ENCODE data around the gene DENND1A. TPM values are rescaled to one million over a fixed set of nuclear protein-coding genes. Genes with fewer than 3 reads are reported as not detected.

The DENND1A gene
- total RNA-seq, 1 donor from 2014 or later = 12.7 TPM

DNA sequence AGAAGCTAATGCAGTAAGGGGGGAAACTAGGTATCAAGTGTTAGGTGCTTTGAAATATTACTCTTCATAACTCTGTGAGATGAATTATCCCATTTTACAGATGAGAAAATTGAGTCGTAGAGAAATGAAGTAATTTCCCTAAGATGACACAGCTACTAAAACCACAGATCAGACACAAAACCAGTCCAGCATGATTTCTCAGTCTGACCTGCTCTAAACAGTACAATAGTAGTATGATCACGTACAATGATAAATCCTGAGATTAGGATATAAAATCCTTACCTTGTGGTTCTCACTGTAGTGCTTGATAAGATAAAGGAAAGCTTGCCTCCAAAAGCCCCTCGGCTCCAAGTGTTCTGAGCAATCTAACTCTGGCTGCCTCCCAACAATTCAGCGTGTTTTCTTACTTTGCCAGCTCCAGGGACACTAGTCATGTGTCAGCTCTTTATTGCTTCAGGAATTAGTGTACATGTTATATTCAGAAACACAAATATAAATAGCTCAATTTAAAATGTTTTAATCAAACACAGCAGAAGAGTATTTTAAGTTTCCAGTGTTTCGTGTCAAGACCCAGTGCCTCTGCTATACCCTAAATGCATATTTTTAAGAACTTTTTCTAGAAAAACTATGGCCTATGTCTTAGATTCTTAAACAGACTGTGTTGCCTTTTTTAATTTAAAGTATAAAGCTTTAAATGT lies 243.6 kb downstream of the DENND1A start:
- H3K4me3 ChIP-seq (ENCODE audit: insufficient read depth, low read depth, low read length) = no peak overlapping the region
- no peak overlapping the region for H3K27ac ChIP-seq (ENCODE audit: low read depth, low read length)
- no peaks in the 10 kb centered on the region for H3K4me1 ChIP-seq (ENCODE audit: insufficient read depth, low read length)
- H4K20me1 ChIP-seq (ENCODE audit: insufficient read depth, low read length) = peaks cover 8% of the 10 kb centered on the region
- no peak overlapping the region for H3K9ac ChIP-seq (ENCODE audit: low read length)
- no peak overlapping the region for H3K4me2 ChIP-seq (ENCODE audit: low read length)
- H3K36me3 ChIP-seq (ENCODE audit: insufficient read depth, low read length) = no peaks in the 10 kb centered on the region
- Mint-ChIP-seq H3K4me3 (ENCODE audit: unreplicated experiment) (no peak overlapping the region), H3K4me1 (ENCODE audit: low read depth, unreplicated experiment) (peaks cover 10% of the 10 kb centered on the region), H3K36me3 (ENCODE audit: low read depth, unreplicated experiment) (peaks cover 3% of the 10 kb centered on the region), H3K9me3 (ENCODE audit: unreplicated experiment) (peaks cover 8% of the 10 kb centered on the region), H3K27me3 (ENCODE audit: low read depth, unreplicated experiment) (no peaks in the 10 kb centered on the region), H3K27ac (ENCODE audit: unreplicated experiment) (no peak overlapping the region)
- H3K79me2 ChIP-seq (ENCODE audit: insufficient read depth, low read length) = no peaks in the 10 kb centered on the region
- no peak for FAIRE-seq
- DNase-seq (ENCODE audit: low read depth) = peak; percentile 48
- H3K9me3 ChIP-seq (ENCODE audit: insufficient read depth, low read depth, low read length) = no peaks in the 10 kb centered on the region
- no peak for TF ChIP-seq EZH2 (IDR thresholded peaks at IDR 0.05; ENCODE audit: insufficient read depth, low read length)
- H3K27me3 ChIP-seq (ENCODE audit: insufficient read depth, low read length) = no peaks in the 10 kb centered on the region
- H2AFZ ChIP-seq (ENCODE audit: low read depth, low read length) = no peak overlapping the region

DNA sequence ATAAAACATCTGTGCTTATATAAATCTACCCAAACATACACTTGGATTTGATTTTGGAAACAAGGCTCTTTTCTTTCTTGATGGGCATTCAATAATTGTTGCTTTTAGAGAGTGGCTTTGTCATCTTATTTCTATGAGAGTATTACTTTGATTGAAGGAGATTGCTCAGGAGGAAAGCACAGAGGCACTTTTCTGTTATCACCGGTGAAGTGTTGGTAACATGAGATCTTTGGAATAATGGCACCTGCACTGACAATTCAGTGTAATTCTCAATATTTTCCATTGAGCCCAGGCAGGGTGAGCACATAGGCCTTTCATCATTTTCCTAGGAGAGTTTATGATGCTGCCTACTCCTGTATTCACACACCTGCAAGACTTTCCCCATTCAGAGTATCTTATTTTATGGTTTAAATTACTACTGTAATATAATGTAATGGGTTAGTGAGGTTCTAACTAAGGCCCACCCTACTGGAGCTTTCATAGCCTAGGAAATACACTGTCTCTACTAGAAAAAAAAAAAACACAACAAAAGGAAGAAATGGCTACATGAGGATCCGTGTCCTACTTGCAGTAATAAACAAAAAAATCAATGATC lies 244.3 kb downstream of the DENND1A start:
- Mint-ChIP-seq H3K4me3 (ENCODE audit: unreplicated experiment) (no peak overlapping the region), H3K27ac (ENCODE audit: unreplicated experiment) (no peak overlapping the region), H3K36me3 (ENCODE audit: low read depth, unreplicated experiment) (peaks cover 6% of the 10 kb centered on the region), H3K4me1 (ENCODE audit: low read depth, unreplicated experiment) (peaks cover 10% of the 10 kb centered on the region), H3K9me3 (ENCODE audit: unreplicated experiment) (peaks cover 12% of the 10 kb centered on the region), H3K27me3 (ENCODE audit: low read depth, unreplicated experiment) (no peaks in the 10 kb centered on the region)
- Histone ChIP-seq H3K36me3 (ENCODE audit: insufficient read depth, low read length) (no peaks in the 10 kb centered on the region), H3K4me1 (ENCODE audit: insufficient read depth, low read length) (no peaks in the 10 kb centered on the region), H3K27ac (ENCODE audit: low read depth, low read length) (no peak overlapping the region), H4K20me1 (ENCODE audit: insufficient read depth, low read length) (peaks cover 8% of the 10 kb centered on the region), H3K9ac (ENCODE audit: low read length) (no peak overlapping the region), H2AFZ (ENCODE audit: low read depth, low read length) (no peak overlapping the region), H3K4me3 (ENCODE audit: insufficient read depth, low read depth, low read length) (no peak overlapping the region), H3K27me3 (ENCODE audit: insufficient read depth, low read length) (no peaks in the 10 kb centered on the region), H3K9me3 (ENCODE audit: insufficient read depth, low read depth, low read length) (no peaks in the 10 kb centered on the region), H3K79me2 (ENCODE audit: insufficient read depth, low read length) (no peaks in the 10 kb centered on the region), H3K4me2 (ENCODE audit: low read length) (no peak overlapping the region)
- TF ChIP-seq EZH2 (IDR thresholded peaks at IDR 0.05; ENCODE audit: insufficient read depth, low read length) = no peak
- TF ChIP-seq, protein P1, sequence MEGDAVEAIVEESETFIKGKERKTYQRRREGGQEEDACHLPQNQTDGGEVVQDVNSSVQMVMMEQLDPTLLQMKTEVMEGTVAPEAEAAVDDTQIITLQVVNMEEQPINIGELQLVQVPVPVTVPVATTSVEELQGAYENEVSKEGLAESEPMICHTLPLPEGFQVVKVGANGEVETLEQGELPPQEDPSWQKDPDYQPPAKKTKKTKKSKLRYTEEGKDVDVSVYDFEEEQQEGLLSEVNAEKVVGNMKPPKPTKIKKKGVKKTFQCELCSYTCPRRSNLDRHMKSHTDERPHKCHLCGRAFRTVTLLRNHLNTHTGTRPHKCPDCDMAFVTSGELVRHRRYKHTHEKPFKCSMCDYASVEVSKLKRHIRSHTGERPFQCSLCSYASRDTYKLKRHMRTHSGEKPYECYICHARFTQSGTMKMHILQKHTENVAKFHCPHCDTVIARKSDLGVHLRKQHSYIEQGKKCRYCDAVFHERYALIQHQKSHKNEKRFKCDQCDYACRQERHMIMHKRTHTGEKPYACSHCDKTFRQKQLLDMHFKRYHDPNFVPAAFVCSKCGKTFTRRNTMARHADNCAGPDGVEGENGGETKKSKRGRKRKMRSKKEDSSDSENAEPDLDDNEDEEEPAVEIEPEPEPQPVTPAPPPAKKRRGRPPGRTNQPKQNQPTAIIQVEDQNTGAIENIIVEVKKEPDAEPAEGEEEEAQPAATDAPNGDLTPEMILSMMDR (IDR thresholded peaks at IDR 0.05; ENCODE audit: insufficient read depth, low read depth, low read length) = no peak
- FAIRE-seq = no peak
- no peak for DNase-seq (ENCODE audit: low read depth)

DNA sequence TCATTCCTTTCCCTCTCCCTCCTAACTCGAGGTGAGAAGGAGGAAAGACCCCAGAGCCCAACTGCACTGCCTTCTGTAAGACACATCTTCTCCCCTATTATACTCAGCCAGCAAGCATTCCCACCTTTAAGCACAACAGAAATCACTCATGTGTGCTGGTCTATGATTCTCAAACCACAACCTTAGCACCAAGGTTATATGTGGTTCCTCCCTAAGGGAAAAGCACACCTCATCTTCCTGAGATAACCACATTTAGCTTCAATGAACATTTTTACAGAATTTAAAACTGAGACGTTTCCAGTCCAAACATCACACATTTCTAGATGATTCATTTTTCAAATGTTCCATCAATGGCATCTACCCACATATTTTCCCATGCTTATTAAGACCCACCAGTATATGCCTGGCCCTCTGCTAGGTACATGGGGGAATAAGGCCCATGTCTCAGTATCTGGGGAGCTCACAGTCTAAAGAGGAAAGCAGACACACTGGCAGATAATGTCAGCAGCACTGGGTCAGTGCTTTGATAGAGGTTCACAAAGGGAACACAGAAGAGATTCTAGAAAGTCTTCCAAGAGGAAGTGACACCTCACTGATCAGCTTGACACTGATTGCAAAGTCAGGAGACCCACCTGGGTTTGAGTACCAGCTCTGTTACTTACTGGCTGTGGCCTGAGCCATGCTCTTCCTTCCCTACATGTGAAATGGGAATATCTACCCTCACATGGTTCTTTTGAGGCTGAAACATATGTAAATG lies 245.4 kb downstream of the DENND1A start:
- H3K36me3 ChIP-seq (ENCODE audit: insufficient read depth, low read length) = no peaks in the 10 kb centered on the region
- no peak overlapping the region for H2AFZ ChIP-seq (ENCODE audit: low read depth, low read length)
- no peak overlapping the region for H3K4me3 ChIP-seq (ENCODE audit: insufficient read depth, low read depth, low read length)
- no peak overlapping the region for H3K4me2 ChIP-seq (ENCODE audit: low read length)
- Mint-ChIP-seq H3K27me3 (ENCODE audit: low read depth, unreplicated experiment) (no peaks in the 10 kb centered on the region), H3K4me1 (ENCODE audit: low read depth, unreplicated experiment) (peaks cover 10% of the 10 kb centered on the region), H3K27ac (ENCODE audit: unreplicated experiment) (peak overlapping the region; percentile 22), H3K4me3 (ENCODE audit: unreplicated experiment) (no peak overlapping the region), H3K36me3 (ENCODE audit: low read depth, unreplicated experiment) (peaks cover 7% of the 10 kb centered on the region), H3K9me3 (ENCODE audit: unreplicated experiment) (peaks cover 13% of the 10 kb centered on the region)
- H3K27ac ChIP-seq (ENCODE audit: low read depth, low read length) = no peak overlapping the region
- H3K9me3 ChIP-seq (ENCODE audit: insufficient read depth, low read depth, low read length) = no peaks in the 10 kb centered on the region
- peaks cover 8% of the 10 kb centered on the region for H4K20me1 ChIP-seq (ENCODE audit: insufficient read depth, low read length)
- H3K4me1 ChIP-seq (ENCODE audit: insufficient read depth, low read length) = no peaks in the 10 kb centered on the region
- peak; percentile 36 for DNase-seq (ENCODE audit: low read depth)
- H3K27me3 ChIP-seq (ENCODE audit: insufficient read depth, low read length) = no peaks in the 10 kb centered on the region
- no peak for TF ChIP-seq EZH2 (IDR thresholded peaks at IDR 0.05; ENCODE audit: insufficient read depth, low read length)
- TF ChIP-seq, protein P1 (IDR thresholded peaks at IDR 0.05; ENCODE audit: insufficient read depth, low read depth, low read length) = no peak
- H3K9ac ChIP-seq (ENCODE audit: low read length) = no peak overlapping the region
- no peak for FAIRE-seq
- no peaks in the 10 kb centered on the region for H3K79me2 ChIP-seq (ENCODE audit: insufficient read depth, low read length)

Measured in astrocyte (in vitro differentiated cells and primary cell).